ENCODE results near the gene CDK16.

Gene CDK16

GRCh38 chrX:47186096-47186740, 32.3 kb upstream of the CDK16 start:
- DNase-seq: no peak

GRCh38 chrX:47187106-47187677, 31.3 kb upstream of the CDK16 start:
- DNase-seq: no peak

GRCh38 chrX:47189906-47190305, 28.6 kb upstream of the CDK16 start:
- DNase-seq: no peak

- peak; percentile 61 to 68 for DNase-seq
Observed at GRCh38 chrX:47190445-47191269, 27.8 kb upstream of the CDK16 start.

GRCh38 chrX:47191331-47191730, 27.1 kb upstream of the CDK16 start:
- DNase-seq: peak; percentile 23 to 29

GRCh38 chrX:47191806-47192401, 26.6 kb upstream of the CDK16 start:
- no peak for DNase-seq

GRCh38 chrX:47193475-47194193, 24.8 kb upstream of the CDK16 start, which contains the start of gene UBA1:
Gene UBA1, plus strand, starts transcription at chrX:47193829. Its CDS starts 4,974 bp downstream, at chrX:47198803.
- DNase-seq: peak; percentile 85 to 97

- no peak for DNase-seq
Observed at GRCh38 chrX:47194194-47194787, 24.2 kb upstream of the CDK16 start.

GRCh38 chrX:47196098-47196497, 22.4 kb upstream of the CDK16 start:
- DNase-seq: no peak

- DNase-seq: no peak
Observed at GRCh38 chrX:47197526-47197925, 21.0 kb upstream of the CDK16 start.

GRCh38 chrX:47198026-47198686, 20.3 kb upstream of the CDK16 start:
- DNase-seq: no peak

GRCh38 chrX:47198687-47199080, 19.8 kb upstream of the CDK16 start:
- no peak for DNase-seq

- no peak for DNase-seq
Observed at GRCh38 chrX:47199286-47199685, 19.2 kb upstream of the CDK16 start.

- DNase-seq: no peak
Observed at GRCh38 chrX:47200385-47201150, 17.9 kb upstream of the CDK16 start.

- no peak for DNase-seq
Observed at GRCh38 chrX:47201345-47201944, 17.0 kb upstream of the CDK16 start.

- no peak for DNase-seq
Observed at GRCh38 chrX:47202316-47202715, 16.2 kb upstream of the CDK16 start.

GRCh38 chrX:47202877-47203276, 15.6 kb upstream of the CDK16 start:
- no peak for DNase-seq

- DNase-seq: no peak
Observed at GRCh38 chrX:47204970-47205369, 13.5 kb upstream of the CDK16 start.

- DNase-seq: no peak
Observed at GRCh38 chrX:47206316-47206715, 12.2 kb upstream of the CDK16 start.

- no peak for DNase-seq
Observed at GRCh38 chrX:47208108-47208507, 10.4 kb upstream of the CDK16 start.

Data from stimulated activated CD4-positive, alpha-beta T cell treated with anti-CD3 and anti-CD28 coated beads, Interleukin-2, amount 100 ng/mL, for 48 hours (primary cell).